PC-9 (cell line): ENCODE data around the gene OR8G5. TPM values are rescaled to one million over a fixed set of nuclear protein-coding genes. Genes with fewer than 3 reads are reported as not detected.
"Not testable (repeated sequence)": the region's sequence is repeated elsewhere in the genome, so short reads cannot be mapped to it uniquely, and the experiment has no call there.

Source experiments
- BruUV-seq: library from RNA; stranded (reverse); fragments of 400-500 nt; replicated peaks from 2 replicates; lab custom pipeline; 2021; lab: Mats Ljungman, UMichigan
- CTCF ChIA-PET: fragments of 300-600 bp; sonication (Branson Sonifier 250); formaldehyde crosslinking; loops from one replicate; lab custom pipeline; 2022; ENCODE audit warnings: antibody characterized with exemption; lab: Charles Lee
- POLR2A ChIA-PET: fragments of 300-600 bp; sonication (Branson Sonifier 250); formaldehyde crosslinking; loops from one replicate; lab custom pipeline; 2022; ENCODE audit warnings: antibody characterized with exemption; ENCODE audit not compliant: unreplicated experiment; lab: Charles Lee
- DNase-seq, 2 experiments: peaks; one replicate each; pipeline versions ENCODE4 v3.0.0 to v3.0.0-alpha.2; 2015 to 2022; ENCODE audit warnings: mixed read lengths in 1 of 2
- H2AFZ ChIP-seq: fragments of 200-600 bp; sonication (generic); 2 replicates; pipeline ENCODE4 v1.8.1; 2017; ENCODE audit warnings: antibody characterized with exemption
- H3F3A ChIP-seq: fragments of 200-600 bp; sonication (generic); 2 replicates; pipeline ENCODE4 v1.8.1; 2017; ENCODE audit warnings: antibody characterized with exemption, mild to moderate bottlenecking, low read depth; ENCODE audit not compliant: insufficient read depth
- H3K27ac ChIP-seq: fragments of 200-600 bp; sonication (generic); 2 replicates; pipeline ENCODE4 v1.6.1; 2016; ENCODE audit warnings: mixed run types
- H3K27me3 ChIP-seq: fragments of 200-600 bp; sonication (generic); 2 replicates; pipeline ENCODE4 v1.6.1; 2016; ENCODE audit warnings: low read depth, mixed run types; ENCODE audit not compliant: insufficient read depth
- H3K36me3 ChIP-seq: fragments of 200-600 bp; sonication (generic); 2 replicates; pipeline ENCODE4 v1.6.1; 2016; ENCODE audit warnings: low read depth, mixed run types
- H3K4me1 ChIP-seq: fragments of 200-600 bp; sonication (generic); replicated peaks from 2 replicates; pipeline ENCODE4 v1.6.1; 2016; ENCODE audit warnings: mixed run types; ENCODE audit not compliant: insufficient read depth
- H3K4me2 ChIP-seq: fragments of 200-600 bp; sonication (generic); 2 replicates; pipeline ENCODE4 v1.6.1; 2017; ENCODE audit warnings: mixed run types
- H3K4me3 ChIP-seq: fragments of 200-600 bp; sonication (generic); 2 replicates; pipeline ENCODE4 v1.6.1; 2016; ENCODE audit warnings: mixed run types
- H3K79me2 ChIP-seq: fragments of 200-600 bp; sonication (generic); 2 replicates; pipeline ENCODE4 v1.6.1; 2017; ENCODE audit warnings: low read depth, mixed run types
- H3K9me2 ChIP-seq: fragments of 200-600 bp; sonication (generic); 2 replicates; pipeline ENCODE4 v1.8.1; 2017; ENCODE audit warnings: mild to moderate bottlenecking; ENCODE audit not compliant: insufficient read depth
- H3K9me3 ChIP-seq: fragments of 200-600 bp; sonication (generic); 2 replicates; pipeline ENCODE4 v1.8.1; 2016; ENCODE audit warnings: low read depth; ENCODE audit not compliant: insufficient read depth
- H4K20me1 ChIP-seq: fragments of 200-600 bp; sonication (generic); 2 replicates; pipeline ENCODE4 v1.8.1; 2017; ENCODE audit not compliant: insufficient read depth
- EZH2 ChIP-seq: fragments of 200-600 bp; sonication (generic); IDR thresholded peaks from 2 replicates; pipeline ENCODE4 v1.8.0; 2017; ENCODE audit warnings: antibody characterized with exemption, low read depth
- intact Hi-C: fragments of 100-400 bp; cut with micrococcal nuclease; formaldehyde crosslinking; loops from one replicate; pipeline ENCODE4 v1.10.0; 2022; ENCODE audit not compliant: unreplicated experiment
- total RNA-seq: library from RNA; stranded (reverse); gene quantifications from 2 replicates; pipeline ENCODE4 v1.2.3, GENCODE V29; 2021
- TF ChIP-seq, protein P1 (sequence below): fragments of 200-600 bp; sonication (generic); conservative IDR thresholded peaks from 2 replicates; pipeline ENCODE4 v1.6.1; 2017; ENCODE audit warnings: mixed run types, antibody characterized with exemption, mild to moderate bottlenecking, moderate library complexity

OR8G5 gene
- total RNA-seq, 1 experiment from 2014 or later = not detected

- Histone ChIP-seq H3K9me2 (no peaks in the 10 kb centered on the region), H3K27me3 (no peaks in the 10 kb centered on the region), H3K27ac (no peak overlapping the region), H4K20me1 (no peaks in the 10 kb centered on the region), H3K9me3 (no peaks in the 10 kb centered on the region), H3F3A (no peaks in the 10 kb centered on the region), H3K4me2 (no peak overlapping the region), H3K4me3 (no peak overlapping the region), H3K36me3 (no peaks in the 10 kb centered on the region), H3K79me2 (no peaks in the 10 kb centered on the region), H3K4me1 (no peaks in the 10 kb centered on the region), H2AFZ (no peak overlapping the region)
- TF ChIP-seq, protein P1, sequence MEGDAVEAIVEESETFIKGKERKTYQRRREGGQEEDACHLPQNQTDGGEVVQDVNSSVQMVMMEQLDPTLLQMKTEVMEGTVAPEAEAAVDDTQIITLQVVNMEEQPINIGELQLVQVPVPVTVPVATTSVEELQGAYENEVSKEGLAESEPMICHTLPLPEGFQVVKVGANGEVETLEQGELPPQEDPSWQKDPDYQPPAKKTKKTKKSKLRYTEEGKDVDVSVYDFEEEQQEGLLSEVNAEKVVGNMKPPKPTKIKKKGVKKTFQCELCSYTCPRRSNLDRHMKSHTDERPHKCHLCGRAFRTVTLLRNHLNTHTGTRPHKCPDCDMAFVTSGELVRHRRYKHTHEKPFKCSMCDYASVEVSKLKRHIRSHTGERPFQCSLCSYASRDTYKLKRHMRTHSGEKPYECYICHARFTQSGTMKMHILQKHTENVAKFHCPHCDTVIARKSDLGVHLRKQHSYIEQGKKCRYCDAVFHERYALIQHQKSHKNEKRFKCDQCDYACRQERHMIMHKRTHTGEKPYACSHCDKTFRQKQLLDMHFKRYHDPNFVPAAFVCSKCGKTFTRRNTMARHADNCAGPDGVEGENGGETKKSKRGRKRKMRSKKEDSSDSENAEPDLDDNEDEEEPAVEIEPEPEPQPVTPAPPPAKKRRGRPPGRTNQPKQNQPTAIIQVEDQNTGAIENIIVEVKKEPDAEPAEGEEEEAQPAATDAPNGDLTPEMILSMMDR = no peak
- TF ChIP-seq EZH2 = no peak
- ChIA-PET CTCF (no interaction called here), POLR2A (no interaction called here)
- BruUV-seq = no TSS peak
- no peak for DNase-seq
- intact Hi-C loops = no loop called here
Observed at GRCh38 chr11:124219126-124219525, 37.0 kb upstream of the OR8G5 start.

DNA sequence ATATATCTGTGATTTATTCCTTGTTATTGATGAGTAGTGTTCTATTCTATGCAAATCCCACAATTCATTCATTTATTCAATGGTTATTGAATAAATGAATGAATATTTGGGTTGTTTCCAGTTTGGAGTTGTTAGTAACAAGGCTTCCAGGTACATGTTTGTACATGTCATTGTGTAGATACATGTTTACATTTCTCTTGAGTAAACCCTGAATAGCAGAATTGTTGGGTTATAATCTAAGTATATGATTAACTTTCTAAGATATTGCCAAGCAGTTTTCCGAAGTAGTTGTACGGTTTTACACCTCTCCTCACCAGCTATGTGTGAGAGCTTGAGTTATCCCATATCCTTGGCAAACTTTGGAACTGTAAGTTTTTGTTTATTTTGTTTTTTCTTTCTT lies 33.8 kb upstream of the OR8G5 start:
- CTCF ChIA-PET = no interaction called here
- Histone ChIP-seq H3K36me3 (no peaks in the 10 kb centered on the region), H2AFZ (no peak overlapping the region), H3F3A (no peaks in the 10 kb centered on the region), H3K27ac (no peak overlapping the region), H3K9me3 (no peaks in the 10 kb centered on the region), H3K4me2 (no peak overlapping the region), H4K20me1 (no peaks in the 10 kb centered on the region), H3K4me3 (no peak overlapping the region), H3K4me1 (no peaks in the 10 kb centered on the region), H3K9me2 (no peaks in the 10 kb centered on the region), H3K79me2 (no peaks in the 10 kb centered on the region), H3K27me3 (no peaks in the 10 kb centered on the region)
- no peak for TF ChIP-seq EZH2
- TF ChIP-seq, protein P1 = no peak
- no TSS peak for BruUV-seq
- no peak for DNase-seq
- intact Hi-C loops = no loop called here
- POLR2A ChIA-PET = no interaction called here

DNA sequence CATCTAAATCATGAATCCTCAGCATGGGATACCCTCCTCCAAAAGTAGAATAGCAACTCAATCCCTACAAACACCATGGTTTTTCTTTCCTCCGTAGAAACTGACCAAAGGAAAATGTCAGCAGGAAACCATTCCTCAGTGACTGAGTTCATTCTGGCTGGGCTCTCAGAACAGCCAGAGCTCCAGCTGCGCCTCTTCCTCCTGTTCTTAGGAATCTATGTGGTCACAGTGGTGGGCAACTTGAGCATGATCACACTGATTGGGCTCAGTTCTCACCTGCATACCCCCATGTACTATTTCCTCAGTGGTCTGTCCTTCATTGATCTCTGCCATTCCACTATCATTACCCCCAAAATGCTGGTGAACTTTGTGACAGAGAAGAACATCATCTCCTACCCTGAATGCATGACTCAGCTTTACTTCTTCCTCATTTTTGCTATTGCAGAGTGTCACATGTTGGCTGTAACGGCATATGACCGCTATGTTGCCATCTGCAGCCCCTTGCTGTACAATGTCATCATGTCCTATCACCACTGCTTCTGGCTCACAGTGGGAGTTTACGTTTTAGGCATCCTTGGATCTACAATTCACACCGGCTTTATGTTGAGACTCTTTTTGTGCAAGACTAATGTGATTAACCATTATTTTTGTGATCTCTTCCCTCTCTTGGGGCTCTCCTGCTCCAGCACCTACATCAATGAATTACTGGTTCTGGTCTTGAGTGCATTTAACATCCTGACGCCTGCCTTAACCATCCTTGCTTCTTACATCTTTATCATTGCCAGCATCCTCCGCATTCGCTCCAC lies 31.4 kb upstream of the OR8G5 start:
- H3K4me2 ChIP-seq, CTCF ChIA-PET, H3K9me3 ChIP-seq, H3K9me2 ChIP-seq, H3K4me3 ChIP-seq, H3K4me1 ChIP-seq, H3K27me3 ChIP-seq, DNase-seq, BruUV-seq, H3K27ac ChIP-seq, H3F3A ChIP-seq, H3K36me3 ChIP-seq, H4K20me1 ChIP-seq, intact Hi-C loops, H3K79me2 ChIP-seq, H2AFZ ChIP-seq: not testable (repeated sequence)
- POLR2A ChIA-PET = interaction anchor here (0.7 kb wide), 1 partner anchor 633 kb away, joined by 3 read pairs; no protein-coding TSS in a partner anchor
